HG03521 (cell line): ENCODE results near the gene TOMM22.
A peak's percentile ranks its signal among the peaks of the same experiment; 100 is the strongest.

ENCODE experiments used
- ATAC-seq: cut with Tn5 transposase; IDR thresholded peaks from one replicate; pipeline ENCODE4 v1.9.1; 2021; ENCODE audit warnings: mild to moderate bottlenecking, moderate library complexity; ENCODE audit not compliant: unreplicated experiment

TOMM22 gene

DNA sequence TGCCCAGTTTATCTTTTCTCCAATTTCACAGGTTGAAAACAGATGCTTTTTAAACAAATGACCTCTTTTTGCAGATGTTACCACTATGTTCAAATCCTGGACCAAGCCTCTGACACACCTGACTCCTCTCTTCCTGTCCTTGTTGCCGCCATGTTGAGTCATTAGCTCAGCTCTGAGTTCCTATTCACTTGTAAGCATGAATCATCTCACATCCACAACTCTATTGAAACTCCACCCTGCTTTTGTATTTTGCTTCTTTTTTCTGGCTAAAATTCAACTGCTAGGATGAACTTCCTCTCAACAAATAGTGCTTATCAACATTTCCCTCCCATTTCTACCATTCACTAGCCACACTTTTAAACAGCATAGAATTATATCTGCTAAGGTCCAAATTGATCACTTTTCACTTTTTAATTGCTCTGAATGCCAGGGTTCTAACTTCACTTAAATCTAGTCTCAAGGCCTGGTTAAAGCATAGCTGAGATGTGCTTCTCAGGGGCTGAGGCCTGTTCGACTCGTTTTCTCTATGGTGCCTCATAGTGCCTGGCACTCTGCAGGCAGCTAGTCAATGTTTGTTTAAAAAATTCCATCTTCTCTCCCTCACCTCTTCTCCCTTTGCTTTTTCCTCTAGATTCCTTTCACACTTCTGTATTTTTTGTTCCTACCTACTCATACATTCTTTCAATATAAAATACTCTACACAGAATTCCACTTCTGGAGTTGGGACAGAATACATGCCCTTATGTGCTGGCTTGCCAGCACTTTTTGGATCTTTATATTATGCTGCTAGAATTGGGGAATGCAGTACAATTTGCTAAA, 15.1 kb downstream of the TOMM22 start:
- ATAC-seq, result no peak

- ATAC-seq, result no peak
These were observed 15.8 kb downstream of the TOMM22 start for GRCh38 chr22:38697425-38698089.

DNA sequence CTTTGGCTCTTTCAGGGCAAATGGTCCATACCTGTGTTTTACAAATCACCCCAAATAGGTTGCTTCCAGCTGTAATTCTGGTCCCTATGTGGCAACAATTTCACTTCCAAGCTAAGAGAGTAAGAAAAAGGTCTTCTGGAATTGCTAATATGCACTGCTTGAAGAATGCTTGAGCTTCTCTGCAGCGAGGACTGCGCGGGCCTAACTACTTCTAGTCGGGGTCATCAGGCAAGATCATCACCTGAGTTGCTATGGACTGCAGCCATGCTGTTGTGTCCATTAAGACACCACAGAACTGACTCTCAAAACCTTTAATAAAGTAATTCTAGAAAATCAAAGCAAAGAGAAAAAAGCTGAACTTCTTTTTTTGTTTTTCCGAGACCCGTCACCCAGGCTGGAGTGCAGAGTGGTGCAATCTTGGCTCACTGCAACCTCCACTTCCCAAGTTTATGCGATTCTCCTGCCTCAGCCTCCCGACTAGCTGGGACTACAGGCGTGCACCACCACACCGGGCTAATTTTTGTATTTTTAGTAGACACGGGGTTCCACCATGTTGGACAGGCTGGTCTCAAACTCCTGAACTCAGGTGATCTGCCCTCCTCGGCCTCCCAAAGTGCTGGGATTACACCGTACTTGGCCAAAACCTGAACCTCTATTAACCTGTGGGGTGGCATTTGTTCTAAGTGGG, 16.8 kb downstream of the TOMM22 start:
- no peak for ATAC-seq

DNA sequence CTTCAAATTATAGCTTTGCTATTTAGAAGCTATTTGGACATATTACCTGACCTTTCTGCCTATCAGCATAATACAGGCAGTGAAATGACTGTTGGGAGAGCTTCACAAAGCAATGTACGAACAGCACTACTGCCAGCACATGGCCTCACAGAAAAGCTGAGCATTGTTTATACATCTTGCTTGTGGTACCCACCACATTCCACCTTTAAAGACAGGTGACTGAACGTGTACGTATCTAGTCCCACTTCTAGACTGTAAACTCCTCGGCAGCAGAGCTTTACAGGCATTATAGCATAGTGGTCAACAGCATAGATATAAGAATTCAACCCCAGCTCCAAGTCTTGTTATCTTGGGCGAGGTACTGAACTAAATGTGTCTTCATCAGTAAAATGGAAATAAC, 17.4 kb downstream of the TOMM22 start:
- ATAC-seq, result no peak

GRCh38 chr22:38699784-38700183, 18.0 kb downstream of the TOMM22 start:
- no peak for ATAC-seq

- ATAC-seq, result no peak
These were observed 18.6 kb downstream of the TOMM22 start for GRCh38 chr22:38700270-38700788.

DNA sequence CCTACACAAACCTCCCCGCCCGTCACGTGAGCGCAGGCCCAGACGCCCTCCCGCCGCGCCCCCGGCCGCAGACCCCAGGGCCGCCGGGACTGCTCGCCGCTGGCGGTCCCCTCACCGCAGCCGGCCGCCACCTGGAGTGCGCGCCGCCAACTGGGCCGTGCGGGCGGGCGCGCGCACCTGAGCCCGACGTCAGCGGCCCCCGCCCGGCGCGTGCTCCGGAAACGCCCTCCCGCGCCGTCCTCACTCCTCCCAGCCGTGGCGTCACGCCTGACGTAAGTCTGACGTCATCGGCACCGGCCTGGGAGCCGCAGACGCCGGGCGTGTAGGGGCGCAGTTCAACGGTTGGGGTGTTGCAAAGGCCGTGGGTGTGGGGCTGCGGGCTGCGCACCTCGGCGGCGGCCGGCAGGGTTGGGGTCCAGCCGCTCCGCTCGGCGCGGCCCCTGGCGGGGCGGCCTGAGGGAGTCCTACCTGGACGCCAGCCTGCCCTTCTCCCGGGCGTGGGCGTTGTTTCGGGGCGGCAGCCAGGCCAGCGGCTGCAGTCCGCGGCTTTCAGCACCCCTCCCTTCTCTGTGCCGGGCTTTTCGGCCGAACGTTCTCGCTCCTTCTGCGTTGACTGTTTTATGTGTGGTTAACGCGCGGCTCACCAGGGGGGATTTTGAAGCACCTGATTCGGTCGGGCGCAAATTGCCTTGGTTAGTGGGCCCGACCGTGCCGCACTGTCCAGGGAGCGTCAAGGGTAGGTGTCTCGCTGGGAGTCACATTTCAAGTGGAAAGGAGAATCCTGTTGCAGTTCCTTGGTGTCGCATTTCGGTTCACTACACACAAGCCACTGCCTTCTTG, 19.3 kb downstream of the TOMM22 start, which contains the start of gene JOSD1:
Gene JOSD1, minus strand, starts transcription at position 155 of the 840 bp plus-strand sequence. CDS start 956 bp downstream, outside the sequence.
- ATAC-seq, result peak; percentile 35

DNA sequence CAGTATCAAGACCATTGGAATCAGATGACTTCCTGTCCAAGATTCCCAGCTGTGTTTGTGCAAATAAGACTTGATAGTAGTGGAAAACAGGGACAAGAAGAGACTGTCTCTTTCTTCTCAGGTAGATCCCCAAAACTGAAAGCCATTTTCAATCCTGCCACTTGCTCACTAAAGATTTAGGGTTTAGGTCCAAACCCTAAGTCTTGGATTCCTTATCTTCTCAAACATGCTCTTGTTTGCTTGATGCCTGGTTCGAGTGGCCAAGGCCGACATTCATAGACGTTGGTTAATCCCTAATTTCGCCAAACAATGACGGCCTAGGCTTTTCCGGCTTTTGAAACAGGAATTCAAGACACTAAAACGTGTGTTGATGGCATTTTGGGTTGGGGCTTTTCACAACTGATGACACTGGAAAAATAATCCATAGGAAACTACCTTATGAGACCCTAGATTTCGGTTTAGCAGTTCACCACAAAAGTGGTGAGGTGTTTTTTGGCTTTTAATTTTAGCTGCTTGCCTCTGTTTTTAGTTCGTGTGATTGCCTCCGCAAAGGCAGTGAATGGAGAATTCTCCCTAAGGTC, 23.0 kb downstream of the TOMM22 start:
- ATAC-seq, result no peak

DNA sequence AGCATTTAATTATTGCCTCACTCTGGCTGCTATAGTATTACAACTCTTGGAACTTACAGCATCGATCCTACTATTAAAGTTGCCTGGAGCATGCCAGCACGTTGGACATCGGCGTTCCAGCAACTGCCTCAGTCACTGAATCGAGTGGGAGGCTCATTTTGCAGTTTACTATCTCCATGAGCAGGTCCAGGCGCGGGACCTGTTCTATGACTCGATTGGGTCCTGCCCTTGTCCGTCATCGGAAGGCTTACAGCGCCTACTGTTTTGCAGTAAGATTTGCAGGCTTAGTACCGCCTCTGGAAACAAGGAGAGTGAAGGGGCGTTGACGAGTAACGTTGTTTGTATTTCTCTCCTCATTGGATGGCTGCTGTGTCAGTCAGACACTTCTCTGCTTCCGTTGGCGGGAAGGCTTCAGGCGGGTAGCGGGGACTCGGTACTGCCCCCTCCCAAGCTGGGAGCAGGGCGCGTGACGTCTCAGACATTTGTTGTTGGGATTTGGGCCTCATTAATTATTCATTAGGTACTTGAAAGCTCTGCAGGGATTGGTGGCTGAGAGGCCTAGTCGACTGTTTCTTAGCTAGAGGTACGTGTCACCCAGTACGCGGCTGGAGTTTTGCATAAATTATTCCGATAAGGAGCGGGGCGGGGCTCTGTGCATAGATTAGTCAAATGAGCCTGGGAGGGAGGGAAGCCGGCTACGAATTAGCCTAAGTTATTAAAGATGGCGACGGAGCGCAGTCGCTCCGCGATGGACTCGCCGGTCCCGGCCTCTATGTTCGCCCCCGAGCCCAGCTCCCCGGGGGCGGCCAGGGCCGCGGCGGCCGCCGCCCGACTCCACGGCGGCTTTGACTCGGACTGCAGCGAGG, 23.7 kb downstream of the TOMM22 start, which contains the start of gene GTPBP1:
Gene GTPBP1, plus strand, starts transcription at position 710 of the 866 bp plus-strand sequence. Its CDS starts 12 bp downstream, at position 722.
- ATAC-seq, result peak; percentile 64

DNA sequence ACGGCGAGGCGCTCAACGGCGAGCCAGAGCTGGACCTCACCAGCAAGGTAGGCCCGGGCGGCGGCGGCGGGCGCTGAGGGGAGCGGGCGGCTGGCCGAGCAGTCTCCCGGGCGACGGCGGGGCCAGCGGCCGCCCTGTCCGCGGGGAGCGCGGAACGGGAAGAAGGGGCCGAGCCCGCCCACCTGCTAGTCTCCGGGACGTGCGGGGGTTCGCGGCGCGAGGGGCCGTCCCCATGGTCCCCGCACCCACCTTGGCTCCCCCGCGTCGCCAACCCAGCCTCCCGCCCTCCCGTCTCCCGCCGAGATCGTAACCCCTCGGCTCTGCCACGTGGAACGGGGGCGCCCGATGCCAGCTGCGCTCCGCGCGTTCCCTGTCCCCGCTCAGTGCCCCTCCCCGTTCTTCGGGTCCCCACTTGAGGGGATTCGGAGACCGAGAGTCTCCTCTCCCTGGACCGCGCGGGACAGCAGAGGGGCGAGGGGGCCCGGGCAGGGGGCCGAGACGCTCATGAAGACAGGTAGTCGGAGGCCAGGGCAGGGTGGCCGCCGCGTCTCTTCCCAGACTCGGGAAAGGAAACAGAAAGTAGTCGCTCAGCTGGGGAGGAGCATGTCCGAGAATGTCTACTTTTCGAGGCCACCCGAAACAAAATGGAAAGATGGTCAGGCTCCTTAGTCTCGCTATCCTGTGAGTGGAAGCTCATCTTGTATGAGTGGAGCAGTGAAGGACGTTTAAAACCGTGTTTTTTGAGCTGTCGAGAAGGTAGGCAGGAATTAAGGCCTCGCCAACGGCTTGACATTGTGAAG, 24.5 kb downstream of the TOMM22 start:
- ATAC-seq, result no peak

DNA sequence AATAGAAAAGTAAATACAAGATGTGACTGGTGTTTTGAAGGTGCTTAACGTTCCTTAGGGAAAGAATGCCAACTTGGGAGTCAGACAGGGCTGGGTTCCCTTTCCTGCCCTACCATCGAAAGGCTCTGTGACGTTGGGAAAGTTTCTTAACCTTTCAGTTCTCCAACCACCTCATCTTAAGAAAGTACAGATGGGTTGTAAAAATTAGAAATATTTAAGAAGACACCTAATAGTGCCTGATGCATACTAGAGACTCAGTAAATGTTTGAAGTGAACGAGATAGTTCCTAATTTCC, 25.1 kb downstream of the TOMM22 start:
- ATAC-seq, result no peak

DNA sequence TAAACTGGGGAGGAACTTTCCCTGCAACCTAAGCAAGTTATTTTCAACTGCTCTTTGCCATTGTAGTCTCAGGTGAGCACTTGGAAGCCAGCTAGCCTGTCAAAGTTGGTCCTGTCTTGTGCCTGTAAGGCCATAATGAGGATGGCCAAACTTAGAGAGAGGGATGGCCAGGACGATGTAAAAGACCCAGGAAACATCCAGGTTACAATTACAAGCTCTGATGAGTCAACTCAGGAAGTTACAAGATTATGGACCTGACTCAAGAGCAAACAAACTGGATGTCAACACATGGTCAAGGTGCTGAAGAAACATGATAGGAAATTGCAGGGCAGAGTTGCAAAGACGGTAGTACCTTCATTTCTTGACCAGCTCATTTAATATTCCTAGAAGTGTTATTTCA, 25.6 kb downstream of the TOMM22 start:
- ATAC-seq, result no peak

DNA sequence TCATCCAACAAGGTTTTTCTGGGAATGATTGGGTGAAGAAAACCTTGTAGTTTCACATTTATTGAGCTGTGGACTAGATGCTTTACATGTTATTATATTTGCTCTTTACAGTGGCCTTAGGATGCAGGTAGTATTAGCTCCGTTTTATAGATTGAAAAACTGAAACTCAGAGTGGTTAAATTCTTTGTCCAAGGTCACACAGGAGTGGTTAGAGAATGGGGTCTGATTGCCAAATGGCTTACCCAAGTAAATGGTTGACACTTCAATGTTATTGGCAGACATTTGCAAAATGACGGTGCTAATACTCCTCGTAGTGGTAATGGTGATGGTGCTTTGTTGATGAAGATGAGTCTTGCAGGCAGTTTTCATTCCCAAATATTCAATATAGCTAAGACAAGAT, 26.2 kb downstream of the TOMM22 start:
- ATAC-seq, result no peak

GRCh38 chr22:38709306-38709705, 27.5 kb downstream of the TOMM22 start:
- no peak for ATAC-seq

DNA sequence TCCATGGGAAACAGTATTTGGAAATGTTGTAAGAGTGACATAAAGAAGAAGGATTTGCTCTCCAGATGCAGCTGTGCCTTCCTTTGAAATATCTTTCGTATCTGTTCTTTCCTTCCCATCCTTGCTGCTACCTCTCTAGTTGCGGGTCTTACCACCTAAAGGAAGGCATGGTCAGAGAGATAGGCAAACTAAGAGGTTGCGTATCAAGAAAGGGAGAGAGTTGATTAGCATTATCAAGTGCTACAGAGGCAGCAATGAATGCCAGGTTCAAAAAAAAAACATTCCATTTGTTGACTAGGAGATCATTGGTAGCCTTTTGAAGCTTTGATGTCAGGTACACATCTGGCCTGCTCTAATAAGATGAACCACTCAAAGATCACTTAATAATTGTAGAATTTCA, 28.6 kb downstream of the TOMM22 start:
- ATAC-seq, result no peak

- ATAC-seq, result no peak
These were observed 29.1 kb downstream of the TOMM22 start for GRCh38 chr22:38710866-38711265.

GRCh38 chr22:38712486-38713207, 30.9 kb downstream of the TOMM22 start:
- ATAC-seq, result no peak

DNA sequence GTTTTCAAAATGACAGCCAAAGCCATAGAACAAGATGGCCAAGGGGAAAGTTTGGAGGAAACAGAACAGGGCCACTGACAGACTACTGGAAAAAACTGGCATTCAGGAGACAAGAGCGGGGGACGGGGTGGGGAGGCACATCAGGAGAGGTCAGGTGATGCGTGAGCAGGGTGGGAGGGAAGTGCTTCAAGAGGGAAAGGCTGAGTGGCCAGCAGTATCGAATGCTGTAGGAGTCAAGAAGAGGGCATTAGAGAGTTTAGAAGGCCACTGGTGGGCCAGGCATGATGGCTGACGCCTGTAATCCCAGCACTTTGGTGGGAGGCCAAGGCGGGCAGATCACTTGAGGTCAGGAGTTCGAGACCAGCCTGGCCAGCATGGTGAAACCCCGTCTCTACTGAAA, 32.2 kb downstream of the TOMM22 start:
- ATAC-seq, result no peak
